KBM-7 (cell line): ENCODE measurements around the gene TMA16.

Experiments
- DNase-seq: peaks from one replicate; pipeline ENCODE4 v3.0.0-alpha.2; 2015
- in situ Hi-C: fragments of 300-500 bp; cut with MboI; formaldehyde crosslinking; loops from 2 replicates; pipeline ENCODE4 v1.14.3; 2020; ENCODE audit warnings: low sequenced_read_pairs, low pct_unique_long_range_greater_than_20kb, mixed read lengths

Gene TMA16

DNA sequence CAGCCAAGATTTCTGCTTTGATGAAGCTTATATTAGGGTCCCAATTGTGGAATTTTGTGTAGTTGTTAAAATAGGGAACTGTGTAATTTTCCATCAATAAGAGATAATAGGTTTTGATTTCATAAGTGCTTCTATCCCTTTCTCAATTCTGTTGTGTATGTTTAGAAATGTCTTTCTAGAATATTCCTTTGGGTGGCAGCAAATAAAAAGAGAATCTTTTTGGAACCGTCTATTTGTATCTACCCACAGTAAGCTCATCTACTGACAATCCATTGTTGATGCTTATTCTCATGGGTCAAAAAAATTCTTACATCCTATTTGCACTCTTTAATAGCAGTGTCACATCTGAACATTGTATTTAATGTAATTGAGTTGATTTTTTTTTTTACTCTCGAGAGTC lies 61.7 kb downstream of the TMA16 start:
- peak; percentile 64 for DNase-seq
- in situ Hi-C loops, result loop anchor here (10.0 kb wide), 1 partner anchor 119 kb away; no protein-coding TSS in a partner anchor

DNA sequence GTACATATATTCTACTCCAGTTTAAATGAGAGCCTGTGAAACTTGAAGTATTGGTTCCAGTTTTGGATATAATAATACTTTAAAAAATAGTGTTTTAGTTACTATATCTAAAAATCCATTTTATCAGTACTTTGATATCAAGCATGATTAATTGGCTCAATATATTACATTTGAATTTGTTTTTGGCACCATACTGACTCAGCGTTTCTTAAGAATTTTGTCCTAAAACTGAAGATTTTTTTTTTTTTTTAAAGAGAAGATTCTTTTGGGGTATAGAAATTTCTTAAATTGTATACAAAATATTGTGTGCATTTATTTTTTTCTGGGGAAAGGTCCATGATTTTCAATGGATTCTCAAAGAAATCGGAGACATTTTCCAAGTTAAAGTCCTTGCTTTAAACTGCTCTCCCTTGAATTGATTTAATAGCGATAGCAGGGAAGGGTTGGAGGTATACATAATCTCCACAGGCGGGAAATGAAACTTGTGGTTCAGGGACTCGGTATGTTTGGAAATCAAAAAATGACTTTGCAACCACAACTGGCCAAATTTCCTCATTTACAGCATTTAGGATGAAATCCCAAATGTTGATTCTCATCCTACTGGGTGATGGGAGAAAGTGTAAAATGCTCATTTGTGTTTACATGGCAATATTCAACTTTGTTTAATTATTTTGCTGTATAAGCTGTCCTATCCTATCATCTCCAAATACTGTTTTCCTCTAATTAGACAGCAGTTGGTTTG lies 62.3 kb downstream of the TMA16 start:
- in situ Hi-C loops, result loop anchor here (10.0 kb wide), 1 partner anchor 118 kb away; no protein-coding TSS in a partner anchor
- DNase-seq, result no peak

DNA sequence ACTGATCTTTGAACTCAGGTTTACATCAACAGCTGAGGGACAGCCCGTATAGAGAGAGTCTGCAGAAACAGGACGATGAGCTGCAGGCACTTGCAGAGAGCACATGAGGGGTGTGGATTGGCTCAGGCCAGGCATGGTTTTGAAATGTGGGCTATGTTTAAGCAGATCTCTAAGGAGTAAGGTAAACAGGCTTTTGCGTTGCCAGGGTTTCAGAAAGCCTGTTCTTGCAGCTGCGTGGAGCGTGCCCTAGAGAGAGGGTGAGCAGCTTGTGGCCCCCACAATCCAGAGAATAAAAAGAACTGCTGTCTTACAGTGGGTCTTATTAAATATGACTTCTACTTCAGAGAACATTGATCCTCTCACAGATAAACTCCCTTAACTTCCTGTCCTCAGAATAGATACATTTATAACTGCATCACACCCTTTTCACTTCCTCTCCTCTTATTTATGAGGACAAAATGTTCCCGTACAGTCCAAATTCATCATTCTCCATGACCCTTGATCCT lies 64.1 kb downstream of the TMA16 start:
- in situ Hi-C loops, result loop anchor here (10.0 kb wide), 1 partner anchor 116 kb away; no protein-coding TSS in a partner anchor

DNA sequence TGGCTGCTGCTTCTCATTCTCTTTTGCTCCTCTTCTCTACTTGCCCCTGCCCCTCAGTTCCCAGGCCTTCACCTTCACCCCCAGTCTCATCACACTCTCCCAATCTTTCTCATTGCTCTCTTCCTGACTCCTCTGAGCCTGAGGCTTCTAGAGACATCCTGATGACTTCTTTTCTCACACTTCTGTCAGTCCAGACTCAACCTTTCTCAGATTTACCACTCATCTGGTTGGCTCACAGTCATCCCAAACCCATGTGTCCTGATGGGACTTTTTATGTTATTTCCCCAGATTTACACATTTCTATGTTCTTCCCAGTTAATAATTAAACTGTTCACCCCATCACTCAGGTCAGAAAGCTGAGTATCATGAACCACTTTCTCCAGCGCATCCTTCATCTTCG lies 68.0 kb downstream of the TMA16 start:
- no peak for DNase-seq
- in situ Hi-C loops, result no loop called here

More for the DNA sequence above, 64.1 kb downstream of the TMA16 start:
- DNase-seq, result peak; percentile 65

DNA sequence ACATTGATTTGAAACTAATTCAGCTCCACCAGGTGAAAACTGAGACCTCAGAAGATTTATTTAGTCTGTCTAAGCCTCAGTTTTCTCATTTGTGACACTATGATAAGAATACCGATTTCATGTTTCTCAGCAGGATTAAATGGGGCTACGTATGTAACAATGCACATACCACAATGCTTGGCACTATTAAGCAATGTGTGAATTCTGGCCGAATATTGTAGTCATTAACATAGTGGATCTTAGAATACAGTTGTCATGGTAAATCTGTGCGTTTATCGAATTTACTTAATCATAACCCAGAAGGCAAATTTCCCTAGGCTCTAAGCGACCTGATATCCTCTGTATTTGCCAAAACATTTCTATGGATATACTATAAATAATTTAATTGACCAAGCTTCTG lies 69.1 kb downstream of the TMA16 start:
- DNase-seq, result no peak
- in situ Hi-C loops, result no loop called here

DNA sequence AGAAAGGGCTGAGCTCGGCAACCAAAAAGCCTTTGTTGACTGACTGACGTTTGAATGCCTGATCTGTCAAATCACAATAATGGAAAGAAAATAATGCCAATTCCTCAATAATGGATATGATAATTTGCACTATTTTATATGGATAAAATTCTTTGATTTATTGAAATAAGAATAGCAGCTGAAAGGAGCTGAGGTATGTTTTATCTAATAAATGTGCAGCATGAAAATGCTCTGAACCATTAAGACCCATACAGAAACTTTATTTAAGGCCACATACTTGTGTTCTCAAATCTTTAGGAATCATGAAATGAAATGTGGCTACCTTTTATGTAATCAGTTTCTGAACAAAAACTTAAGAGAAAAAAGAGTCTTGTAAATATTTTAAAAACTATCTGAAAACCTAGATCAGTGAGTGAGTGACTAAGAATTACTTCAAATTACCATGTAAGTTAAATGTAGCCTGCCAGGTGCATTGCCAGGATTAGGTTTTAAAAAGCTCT lies 69.8 kb downstream of the TMA16 start:
- DNase-seq, result no peak
- in situ Hi-C loops, result no loop called here

DNA sequence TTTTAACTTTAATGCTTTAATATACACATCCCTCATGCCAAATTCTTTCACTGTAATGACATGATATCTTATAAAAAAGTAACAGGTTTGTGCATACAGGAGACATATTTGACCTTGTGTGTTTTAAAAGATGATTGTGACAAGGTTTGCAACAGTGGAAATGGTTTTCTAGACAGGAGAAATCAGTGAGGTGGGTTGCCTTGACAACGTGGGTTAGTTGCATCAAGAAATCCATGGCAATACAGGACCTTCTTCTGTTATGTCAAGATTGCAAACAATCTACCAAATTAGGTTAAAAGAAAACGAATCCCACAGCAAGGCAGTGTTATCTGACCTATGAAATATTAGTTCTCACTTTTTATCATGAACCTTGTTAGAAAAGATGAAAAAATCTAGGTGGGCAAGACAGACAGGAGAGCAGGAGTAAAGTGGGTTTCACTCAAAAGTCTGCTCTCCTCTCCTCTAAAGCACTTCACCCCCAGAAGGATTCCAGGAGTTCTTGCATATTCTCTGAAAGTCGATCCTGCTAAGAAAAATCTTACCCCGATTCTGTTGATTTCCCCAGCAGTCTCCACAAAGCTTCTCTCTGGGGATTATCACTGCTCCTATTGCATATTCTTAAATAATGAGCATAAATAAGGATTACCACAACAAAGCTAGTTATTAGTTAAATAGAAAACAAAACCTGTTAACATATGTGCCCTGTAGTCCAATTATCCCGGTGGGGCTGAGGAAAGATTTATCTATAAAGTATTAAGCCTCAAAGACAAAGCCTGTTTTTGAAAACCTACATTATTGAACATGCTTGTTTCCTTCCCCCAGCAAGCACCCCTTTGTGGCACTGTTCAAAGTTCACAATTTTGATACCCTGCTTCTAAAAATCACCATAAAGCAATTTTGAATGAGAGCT lies 71.0 kb downstream of the TMA16 start:
- DNase-seq, result no peak
- in situ Hi-C loops, result no loop called here

DNA sequence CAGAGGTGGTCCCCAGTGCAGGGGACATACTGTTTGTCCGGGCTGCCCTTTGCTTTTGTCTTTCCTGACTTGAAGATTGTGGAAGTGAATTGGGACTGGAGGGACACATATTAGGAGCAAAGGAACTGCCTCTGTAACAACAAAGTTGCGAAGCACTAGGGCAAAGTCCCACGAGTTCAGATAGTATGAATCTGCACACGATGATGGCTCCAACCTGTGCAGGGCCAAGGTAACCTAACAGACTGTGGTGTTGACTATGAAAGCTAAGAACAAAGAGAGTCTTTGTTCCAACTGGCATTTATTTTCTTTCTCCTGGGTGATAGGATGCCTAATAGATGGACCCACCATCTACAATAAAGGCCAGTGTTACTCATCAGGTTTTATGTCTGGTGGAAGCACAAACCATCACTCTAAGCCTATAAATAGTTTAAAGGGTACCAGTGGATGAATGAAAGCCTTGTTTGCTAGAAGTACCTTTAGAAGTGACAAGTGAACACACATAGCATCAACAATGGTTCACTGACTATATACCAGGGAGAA lies 71.8 kb downstream of the TMA16 start:
- no peak for DNase-seq
- in situ Hi-C loops, result no loop called here

DNA sequence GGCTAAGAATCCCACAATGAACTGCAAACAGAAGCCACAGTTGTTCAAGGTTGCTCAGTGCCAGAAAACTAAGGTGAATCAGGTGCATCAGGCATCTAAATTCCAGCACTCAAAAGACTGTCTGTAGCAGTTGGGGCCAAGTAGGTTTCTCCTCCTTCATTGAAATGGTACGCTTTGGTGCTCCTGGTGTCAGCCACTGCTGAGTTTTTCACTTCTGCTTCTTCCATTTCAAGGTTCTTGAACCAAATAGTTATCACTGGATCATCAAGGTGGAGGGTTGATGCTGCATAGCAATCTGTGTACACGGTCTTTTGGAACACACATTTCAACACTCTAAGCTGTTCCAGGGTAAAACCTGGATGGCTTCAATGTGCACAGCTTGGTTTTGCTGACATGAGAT lies 74.4 kb downstream of the TMA16 start:
- in situ Hi-C loops, result no loop called here
- DNase-seq, result no peak
